Immature natural killer cell (primary cell): Measurements from ENCODE around the gene P2RY13. TPM values are rescaled to one million over a fixed set of nuclear protein-coding genes. Genes with fewer than 3 reads are reported as not detected.

ENCODE experiments used
- polyA plus RNA-seq, 3 donors: library from polyadenylated mRNA; unstranded; fragments of 300-500 nt; fragmentation: Illumina TruSeq; gene quantifications; one replicate each; pipeline ENCODE4 v1.2.3, GENCODE V29; 2021

Gene P2RY13
- polyA plus RNA-seq, 3 donors from 2014 or later, result 0.18 to 0.50 TPM; not detected in 1

Other genes with a start within 250 kb of the P2RY13 start
- gene MED12L, start 243.9 kb downstream of the P2RY13 start, polyA plus RNA-seq, result under 1 TPM in 1 of 3 donors, not detected in 2; 0.18 TPM
- gene GPR171, start 126.3 kb downstream of the P2RY13 start, polyA plus RNA-seq, result 10 to 100 TPM in 2 of 3 donors, 1 to 10 TPM in 1; 9.3 to 16.5 (median 13.5) TPM
- gene P2RY14, start 51.0 kb downstream of the P2RY13 start, polyA plus RNA-seq, result 1 to 10 TPM; 1.2 to 2.8 (median 1.5) TPM
- gene GPR87, start 12.7 kb downstream of the P2RY13 start, polyA plus RNA-seq, result not detected
- under 1 TPM in 2 of 3 donors, not detected in 1; 0.17 to 0.32 TPM for gene P2RY12, start 55.2 kb upstream of the P2RY13 start, polyA plus RNA-seq
- not detected for gene IGSF10, start 131.5 kb upstream of the P2RY13 start, polyA plus RNA-seq